Measurements from ENCODE around the gene KPTN. TPM values are rescaled to one million over a fixed set of nuclear protein-coding genes. Genes with fewer than 3 reads are reported as not detected.

The KPTN gene
- total and polyA plus RNA-seq, 2 experiments from 2014 or later, result 10.1 to 22.6 TPM

GRCh38 chr19:47526798-47527197, 42.8 kb upstream of the KPTN start:
- WGBS (ENCODE audit: low lambda C conversion rate, missing lambda C conversion rate), result 85% methylated on average over 3 of the region's 3 CpGs
- H3K27me3 ChIP-seq, result no peaks in the 10 kb centered on the region
- TF ChIP-seq EZH2phosphoT487 (IDR thresholded peaks at IDR 0.05; ENCODE audit: low read depth, severe bottlenecking, unreplicated experiment) (no peak), EZH2 (IDR thresholded peaks at IDR 0.05; ENCODE audit: borderline replicate concordance) (no peak), CTCF (IDR thresholded peaks at IDR 0.05; ENCODE audit: poor library complexity) (no peak)
- no peak overlapping the region for H3K4me3 ChIP-seq
- H3K36me3 ChIP-seq (replicated peaks; ENCODE audit: insufficient read depth, low read depth), result no peaks in the 10 kb centered on the region
- H2AFZ ChIP-seq, result no peak overlapping the region
- H3K4me2 ChIP-seq, result no peak overlapping the region
- no peaks in the 10 kb centered on the region for H3K79me2 ChIP-seq
- no peak overlapping the region for H3K27ac ChIP-seq
- H3K9me2 ChIP-seq (replicated peaks; ENCODE audit: insufficient read depth), result no peaks in the 10 kb centered on the region
- no peaks in the 10 kb centered on the region for H3K9me3 ChIP-seq (ENCODE audit: low read depth)
- no peaks in the 10 kb centered on the region for H4K20me1 ChIP-seq (ENCODE audit: insufficient read depth, poor library complexity, severe bottlenecking)
- H3K4me1 ChIP-seq (ENCODE audit: insufficient read depth), result no peaks in the 10 kb centered on the region
- no peak for DNase-seq (ENCODE audit: low spot score)

- Histone ChIP-seq H3K27ac (no peak overlapping the region), H3K9me3 (ENCODE audit: low read depth) (no peaks in the 10 kb centered on the region), H2AFZ (no peak overlapping the region), H3K27me3 (no peaks in the 10 kb centered on the region), H3K4me3 (no peak overlapping the region), H3K9me2 (replicated peaks; ENCODE audit: insufficient read depth) (no peaks in the 10 kb centered on the region), H3K79me2 (no peaks in the 10 kb centered on the region), H3K36me3 (replicated peaks; ENCODE audit: insufficient read depth, low read depth) (no peaks in the 10 kb centered on the region), H3K4me1 (ENCODE audit: insufficient read depth) (no peaks in the 10 kb centered on the region), H3K4me2 (no peak overlapping the region), H4K20me1 (ENCODE audit: insufficient read depth, poor library complexity, severe bottlenecking) (no peaks in the 10 kb centered on the region)
- no peak for TF ChIP-seq EZH2phosphoT487 (IDR thresholded peaks at IDR 0.05; ENCODE audit: low read depth, severe bottlenecking, unreplicated experiment)
- no peak for DNase-seq (ENCODE audit: low spot score)
- 40% methylated on average over 7 of the region's 7 CpGs for WGBS (ENCODE audit: low lambda C conversion rate, missing lambda C conversion rate)
Observed at GRCh38 chr19:47523473-47523872, 39.5 kb upstream of the KPTN start.

GRCh38 chr19:47521473-47522180, 37.6 kb upstream of the KPTN start:
- H3K27ac ChIP-seq, result no peak overlapping the region
- H3K4me2 ChIP-seq, result no peak overlapping the region
- no peak overlapping the region for H3K4me3 ChIP-seq
- no peaks in the 10 kb centered on the region for H3K9me2 ChIP-seq (replicated peaks; ENCODE audit: insufficient read depth)
- no peaks in the 10 kb centered on the region for H3K79me2 ChIP-seq
- H3K4me1 ChIP-seq (ENCODE audit: insufficient read depth), result no peaks in the 10 kb centered on the region
- no peaks in the 10 kb centered on the region for H4K20me1 ChIP-seq (ENCODE audit: insufficient read depth, poor library complexity, severe bottlenecking)
- no peak for TF ChIP-seq CTCF (IDR thresholded peaks at IDR 0.05; ENCODE audit: poor library complexity)
- TF ChIP-seq EZH2phosphoT487 (IDR thresholded peaks at IDR 0.05; ENCODE audit: low read depth, severe bottlenecking, unreplicated experiment), result no peak
- no peak for TF ChIP-seq EZH2 (IDR thresholded peaks at IDR 0.05; ENCODE audit: borderline replicate concordance)
- H3K9me3 ChIP-seq (ENCODE audit: low read depth), result no peaks in the 10 kb centered on the region
- WGBS (ENCODE audit: low lambda C conversion rate, missing lambda C conversion rate), result 83% methylated on average over 20 of the region's 20 CpGs
- no peaks in the 10 kb centered on the region for H3K27me3 ChIP-seq
- H2AFZ ChIP-seq, result no peak overlapping the region
- H3K36me3 ChIP-seq (replicated peaks; ENCODE audit: insufficient read depth, low read depth), result no peaks in the 10 kb centered on the region
- no peak for DNase-seq (ENCODE audit: low spot score)

GRCh38 chr19:47520839-47521238, 36.8 kb upstream of the KPTN start:
- WGBS (ENCODE audit: low lambda C conversion rate, missing lambda C conversion rate), result 84% methylated on average over 4 of the region's 6 CpGs
- Histone ChIP-seq H3K27me3 (no peaks in the 10 kb centered on the region), H3K36me3 (replicated peaks; ENCODE audit: insufficient read depth, low read depth) (no peaks in the 10 kb centered on the region), H3K9me2 (replicated peaks; ENCODE audit: insufficient read depth) (no peaks in the 10 kb centered on the region), H3K4me2 (no peak overlapping the region), H4K20me1 (ENCODE audit: insufficient read depth, poor library complexity, severe bottlenecking) (no peaks in the 10 kb centered on the region), H3K4me3 (no peak overlapping the region), H3K9me3 (ENCODE audit: low read depth) (no peaks in the 10 kb centered on the region), H3K27ac (no peak overlapping the region), H3K79me2 (no peaks in the 10 kb centered on the region), H2AFZ (no peak overlapping the region), H3K4me1 (ENCODE audit: insufficient read depth) (no peaks in the 10 kb centered on the region)
- TF ChIP-seq CTCF (IDR thresholded peaks at IDR 0.05; ENCODE audit: poor library complexity) (no peak), EZH2 (IDR thresholded peaks at IDR 0.05; ENCODE audit: borderline replicate concordance) (no peak), EZH2phosphoT487 (IDR thresholded peaks at IDR 0.05; ENCODE audit: low read depth, severe bottlenecking, unreplicated experiment) (no peak)
- no peak for DNase-seq (ENCODE audit: low spot score)

Measured in hepatocyte (in vitro differentiated cells).